ENCODE measurements around the gene POLR2C.

DNA sequence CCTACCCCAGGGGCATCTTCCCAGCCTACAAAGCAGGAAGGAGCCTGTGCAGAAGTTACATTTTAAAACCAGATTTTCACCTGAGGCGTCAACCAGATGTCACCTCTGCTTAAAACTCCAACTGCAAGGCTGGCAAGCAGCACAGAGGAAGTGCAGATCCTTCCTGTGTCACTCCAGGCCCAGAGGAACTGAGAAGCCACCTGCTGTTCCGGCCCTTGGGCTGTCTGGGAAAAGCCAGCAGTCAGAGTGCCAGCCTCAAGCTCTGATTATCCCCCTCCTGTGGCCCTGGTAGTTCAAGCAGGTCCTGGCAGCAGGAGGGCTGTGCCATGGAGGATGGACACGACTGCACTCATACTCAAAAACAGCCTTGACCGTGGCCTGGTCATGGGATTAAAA lies 10.2 kb downstream of the POLR2C start:
- TF ChIP-seq, protein P1, sequence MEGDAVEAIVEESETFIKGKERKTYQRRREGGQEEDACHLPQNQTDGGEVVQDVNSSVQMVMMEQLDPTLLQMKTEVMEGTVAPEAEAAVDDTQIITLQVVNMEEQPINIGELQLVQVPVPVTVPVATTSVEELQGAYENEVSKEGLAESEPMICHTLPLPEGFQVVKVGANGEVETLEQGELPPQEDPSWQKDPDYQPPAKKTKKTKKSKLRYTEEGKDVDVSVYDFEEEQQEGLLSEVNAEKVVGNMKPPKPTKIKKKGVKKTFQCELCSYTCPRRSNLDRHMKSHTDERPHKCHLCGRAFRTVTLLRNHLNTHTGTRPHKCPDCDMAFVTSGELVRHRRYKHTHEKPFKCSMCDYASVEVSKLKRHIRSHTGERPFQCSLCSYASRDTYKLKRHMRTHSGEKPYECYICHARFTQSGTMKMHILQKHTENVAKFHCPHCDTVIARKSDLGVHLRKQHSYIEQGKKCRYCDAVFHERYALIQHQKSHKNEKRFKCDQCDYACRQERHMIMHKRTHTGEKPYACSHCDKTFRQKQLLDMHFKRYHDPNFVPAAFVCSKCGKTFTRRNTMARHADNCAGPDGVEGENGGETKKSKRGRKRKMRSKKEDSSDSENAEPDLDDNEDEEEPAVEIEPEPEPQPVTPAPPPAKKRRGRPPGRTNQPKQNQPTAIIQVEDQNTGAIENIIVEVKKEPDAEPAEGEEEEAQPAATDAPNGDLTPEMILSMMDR (IDR thresholded peaks at IDR 0.05), result no peak
- no peak for TF ChIP-seq POLR2AphosphoS5 (IDR thresholded peaks at IDR 0.05)
